Ishikawa (cell line): ENCODE measurements around the gene C1orf50.

ENCODE experiments used
- EGR1 ChIP-seq: IDR thresholded peaks from 2 replicates; pipeline ENCODE4 v1.6.1; 2012
- EP300 ChIP-seq: IDR thresholded peaks from 2 replicates; pipeline ENCODE4 v1.6.1; 2012; ENCODE audit warnings: borderline replicate concordance
- NFIC ChIP-seq: IDR thresholded peaks from 2 replicates; pipeline ENCODE4 v1.6.1; 2012
- TAF1 ChIP-seq: IDR thresholded peaks from 2 replicates; pipeline ENCODE4 v1.6.1; 2012; ENCODE audit warnings: low read depth, mild to moderate bottlenecking
- TCF12 ChIP-seq: IDR thresholded peaks from 2 replicates; pipeline ENCODE4 v1.6.1; 2012; ENCODE audit warnings: low read depth
- TEAD4 ChIP-seq: IDR thresholded peaks from 2 replicates; pipeline ENCODE4 v1.6.1; 2012
- TF ChIP-seq, protein P1 (sequence below): IDR thresholded peaks from 2 replicates; pipeline ENCODE4 v1.6.1; 2012

GRCh38 chr1:42762269-42762668 is 4.8 kb upstream of the C1orf50 start:
- TF ChIP-seq TCF12 = no peak
- no peak for TF ChIP-seq TAF1
- no peak for TF ChIP-seq TEAD4
- TF ChIP-seq EGR1 = no peak
- no peak for TF ChIP-seq NFIC
- TF ChIP-seq, protein P1, sequence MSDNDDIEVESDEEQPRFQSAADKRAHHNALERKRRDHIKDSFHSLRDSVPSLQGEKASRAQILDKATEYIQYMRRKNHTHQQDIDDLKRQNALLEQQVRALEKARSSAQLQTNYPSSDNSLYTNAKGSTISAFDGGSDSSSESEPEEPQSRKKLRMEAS = no peak
- TF ChIP-seq EP300 = no peak
